NCI-H524 treated with DMSO at 0.1 percent for 48 hours (cell line): ENCODE measurements around the gene ZIC4.

Experiments used
- DNase-seq: peaks from one replicate; lab custom pipeline; 2025; lab: John Stamatoyannopoulos, UW

ZIC4 gene

GRCh38 chr3:147406028-147406931 is at the start of gene ZIC4:
TSS of gene ZIC4 (minus strand) at chr3:147406543. CDS start at chr3:147402797, 3,746 bp downstream.
- no peak for DNase-seq

DNA sequence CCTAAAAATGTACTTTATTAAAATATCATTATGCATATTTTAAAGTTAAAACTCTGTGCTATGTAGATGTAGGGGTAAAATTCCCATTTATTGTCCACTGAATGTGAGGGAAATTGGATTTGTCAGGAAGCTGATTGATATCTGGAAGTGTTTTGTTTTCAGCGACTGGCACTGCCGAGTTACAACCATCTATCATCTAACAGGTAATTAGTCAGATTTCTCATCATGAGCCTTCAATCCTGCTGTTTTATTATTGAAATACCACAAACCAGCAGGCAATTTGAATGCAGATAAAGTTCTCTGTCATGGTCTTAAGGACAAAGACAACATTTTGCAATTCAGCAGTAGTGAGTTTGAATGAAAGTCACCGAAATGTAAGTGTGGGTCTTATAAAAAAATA is 43.3 kb upstream of the ZIC4 start:
- DNase-seq = no peak

DNA sequence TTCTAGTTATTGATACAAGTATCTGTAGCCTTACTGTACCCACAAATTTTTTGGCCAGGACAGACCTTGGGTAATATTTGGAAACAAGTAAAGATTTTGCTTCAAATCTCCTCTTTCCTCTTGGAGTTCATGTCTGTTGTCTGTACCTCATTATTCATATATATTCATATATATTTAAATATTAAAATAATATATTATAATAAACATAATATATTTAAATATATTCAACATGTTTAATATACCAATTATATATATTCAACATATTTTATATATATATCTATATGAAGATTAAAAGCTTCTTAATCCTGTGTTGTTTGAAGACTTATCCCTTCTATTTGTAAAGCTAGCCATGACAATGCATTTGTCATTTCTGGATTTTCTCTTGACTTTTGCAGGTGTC is 40.9 kb upstream of the ZIC4 start:
- DNase-seq = no peak

DNA sequence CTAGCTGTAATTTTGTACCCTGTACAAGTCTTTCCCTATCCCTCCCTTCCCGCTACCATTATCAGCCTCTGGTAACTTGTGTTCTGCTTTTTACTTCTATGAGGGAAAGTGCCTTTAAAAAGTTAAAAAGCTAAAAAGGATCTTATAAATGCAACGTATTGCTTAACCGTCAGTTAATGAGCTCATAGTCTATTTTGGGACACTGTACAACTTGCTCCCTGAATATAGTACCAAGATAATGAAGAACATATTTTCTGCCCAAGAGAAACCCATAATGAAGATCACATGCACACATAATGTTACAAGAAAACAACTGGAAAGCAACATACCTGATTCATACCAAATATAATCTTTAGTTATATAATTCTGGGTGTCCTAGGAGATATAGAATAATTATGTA is 25.4 kb upstream of the ZIC4 start:
- DNase-seq = no peak

- no peak for DNase-seq
Observed at GRCh38 chr3:147428754-147429153, 22.4 kb upstream of the ZIC4 start.

DNA sequence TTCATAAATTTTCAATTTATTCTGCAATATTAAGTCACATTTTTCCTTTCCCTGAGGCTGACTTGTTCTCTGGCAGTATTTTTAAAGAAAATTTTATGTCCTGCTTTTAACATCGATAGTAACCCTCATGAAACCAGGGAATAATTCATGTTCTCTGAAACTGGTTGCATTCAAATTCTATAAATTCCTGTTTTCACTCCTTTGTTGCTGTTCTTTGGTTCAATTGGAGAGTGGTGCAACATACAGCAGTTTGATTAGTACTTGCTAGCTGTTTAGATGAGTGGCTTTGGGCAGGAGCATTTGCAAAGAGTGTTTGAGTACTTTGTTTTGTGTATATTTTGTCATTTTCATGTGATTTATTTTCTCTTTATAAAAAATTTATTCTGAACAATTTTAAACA is 22.0 kb upstream of the ZIC4 start:
- DNase-seq = no peak

GRCh38 chr3:147427746-147428145 is 21.4 kb upstream of the ZIC4 start:
- DNase-seq = no peak

DNA sequence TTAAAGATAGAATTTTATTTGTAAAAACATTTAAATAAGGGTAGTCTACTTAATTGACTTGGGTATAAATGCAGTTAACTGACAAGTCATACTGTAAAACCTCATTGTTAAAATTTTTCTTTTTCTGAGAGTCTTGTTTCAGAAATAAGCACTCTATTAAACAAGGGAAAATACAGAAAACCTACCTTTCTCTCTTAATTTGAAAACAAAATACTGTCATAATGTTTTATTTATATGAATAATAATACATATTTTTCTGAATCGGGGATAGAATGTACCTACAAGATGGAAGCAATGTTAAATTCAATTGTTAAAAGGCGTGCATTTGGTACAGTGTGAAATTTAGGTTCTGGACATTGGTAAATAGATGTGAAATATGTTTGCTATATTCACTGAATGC is 20.6 kb upstream of the ZIC4 start:
- no peak for DNase-seq

GRCh38 chr3:147425388-147425850 is 19.1 kb upstream of the ZIC4 start:
- no peak for DNase-seq

- no peak for DNase-seq
Observed at GRCh38 chr3:147424581-147425387, 18.4 kb upstream of the ZIC4 start.

DNA sequence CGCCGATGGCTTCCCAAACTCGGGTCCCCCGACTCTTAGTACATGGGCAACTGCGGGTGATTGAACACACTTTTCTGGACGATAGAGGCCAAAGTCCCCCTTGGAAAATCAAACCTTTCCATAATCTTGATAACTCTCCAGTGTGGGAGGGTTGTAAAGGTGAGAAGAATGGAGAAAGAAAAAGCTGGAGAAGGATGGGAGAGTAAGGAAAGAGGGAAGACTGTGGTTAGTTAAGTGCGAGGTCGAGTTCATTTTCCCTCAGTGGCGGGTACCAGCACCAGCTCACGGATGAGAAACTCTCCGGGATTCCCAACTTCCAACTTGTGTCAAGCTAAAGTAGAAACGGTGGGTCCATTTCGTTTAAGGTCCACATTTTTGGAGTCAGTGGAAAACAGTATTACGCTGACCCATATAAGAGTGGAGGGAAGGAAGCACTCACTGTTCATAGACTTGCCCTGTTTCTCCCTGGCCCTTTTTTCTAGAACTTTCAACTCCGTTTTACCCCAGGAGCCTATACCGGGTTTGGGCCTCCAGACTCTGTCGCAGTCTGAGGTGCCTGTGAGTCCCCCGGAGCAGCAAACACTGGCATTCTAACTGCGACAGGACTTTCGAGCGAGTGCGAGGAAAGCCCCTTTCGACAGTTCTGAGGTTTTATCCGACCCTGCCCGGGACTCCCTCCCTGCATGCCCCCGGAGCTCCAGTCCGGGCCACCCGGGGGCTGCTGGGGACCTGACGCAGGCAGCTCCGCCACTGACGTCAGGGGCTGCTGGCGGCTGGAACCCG is 17.6 kb upstream of the ZIC4 start:
- DNase-seq = no peak

- no peak for DNase-seq
Observed at GRCh38 chr3:147423537-147423797, 17.1 kb upstream of the ZIC4 start.

- no peak for DNase-seq
Observed at GRCh38 chr3:147422601-147423536, 16.5 kb upstream of the ZIC4 start.

- DNase-seq = no peak
Observed at GRCh38 chr3:147422196-147422595, 15.9 kb upstream of the ZIC4 start.

DNA sequence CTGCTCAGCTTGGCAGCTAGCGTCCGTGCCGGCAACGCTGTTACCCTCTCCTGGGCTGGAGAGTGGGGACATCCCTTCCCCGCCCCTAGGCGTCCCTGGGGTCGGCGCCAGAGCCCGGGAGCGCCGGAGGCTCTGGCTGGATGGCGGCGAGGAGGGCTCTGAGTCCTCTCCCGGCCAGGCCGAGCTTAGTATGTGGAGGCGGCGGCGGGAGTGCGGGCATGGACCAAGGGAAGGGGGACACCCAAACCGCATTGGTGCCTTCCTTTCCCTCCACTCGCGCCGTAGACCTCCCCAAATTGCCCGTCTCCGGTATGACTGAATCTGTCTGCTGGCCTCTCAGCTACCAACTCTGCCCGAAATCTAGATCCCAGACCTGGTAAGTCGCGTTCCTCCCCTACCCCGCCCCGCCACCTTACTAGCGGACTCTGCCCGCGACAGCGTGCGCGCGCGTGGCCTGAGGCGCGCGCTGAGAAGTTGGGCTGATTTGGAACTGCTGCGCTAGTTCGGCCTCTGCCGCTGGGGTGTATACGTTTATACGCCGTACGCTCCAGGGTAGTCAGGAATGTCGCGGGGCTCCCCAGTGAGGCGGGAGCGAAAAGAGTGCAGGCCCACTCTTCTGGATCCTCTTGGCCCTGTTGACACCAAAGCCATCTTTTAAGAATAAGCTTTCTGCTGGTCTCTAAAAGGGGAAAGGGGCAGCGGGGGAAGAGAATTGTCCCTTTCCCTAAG is 15.0 kb upstream of the ZIC4 start:
- DNase-seq = peak; percentile 17

DNA sequence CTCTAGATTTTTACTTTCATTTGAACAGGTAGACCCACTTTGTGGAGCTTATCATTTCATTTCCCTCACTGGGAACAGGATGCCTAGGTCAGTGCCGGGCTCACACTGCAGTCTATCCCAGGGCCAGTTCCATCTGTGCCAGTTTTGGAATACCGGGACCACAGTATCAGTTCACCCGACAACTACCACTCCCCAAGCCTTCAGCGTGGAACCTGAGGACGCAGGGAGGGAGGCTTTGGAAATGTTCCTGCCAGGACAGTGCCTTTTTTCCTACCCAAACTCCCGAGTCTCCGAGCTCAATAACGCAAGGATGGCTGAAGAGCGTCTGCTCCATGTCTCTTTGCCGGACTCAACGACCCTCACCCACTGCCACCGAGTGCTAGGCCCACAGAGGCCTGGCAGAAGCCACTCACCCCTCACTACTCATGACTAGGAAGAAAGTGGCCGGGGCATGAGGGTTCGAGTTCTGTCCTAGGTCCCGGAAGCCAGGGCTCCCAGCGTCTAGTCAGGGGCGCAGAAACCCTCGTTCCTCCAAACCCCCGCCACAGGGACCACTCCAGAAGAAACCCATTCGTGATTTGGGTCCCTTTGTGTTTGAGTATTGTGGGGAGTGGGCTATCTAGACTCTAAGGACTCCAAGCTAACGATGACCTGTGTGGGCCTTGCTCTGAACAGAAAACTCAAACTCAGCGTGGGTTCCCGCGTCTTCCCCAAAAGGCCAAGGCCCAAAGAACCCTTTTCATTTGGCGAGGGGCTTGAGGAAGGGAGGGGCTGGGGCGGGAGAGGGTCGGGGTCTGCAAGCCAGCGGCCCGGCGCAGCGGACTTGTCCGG is 14.2 kb upstream of the ZIC4 start:
- no peak for DNase-seq

DNA sequence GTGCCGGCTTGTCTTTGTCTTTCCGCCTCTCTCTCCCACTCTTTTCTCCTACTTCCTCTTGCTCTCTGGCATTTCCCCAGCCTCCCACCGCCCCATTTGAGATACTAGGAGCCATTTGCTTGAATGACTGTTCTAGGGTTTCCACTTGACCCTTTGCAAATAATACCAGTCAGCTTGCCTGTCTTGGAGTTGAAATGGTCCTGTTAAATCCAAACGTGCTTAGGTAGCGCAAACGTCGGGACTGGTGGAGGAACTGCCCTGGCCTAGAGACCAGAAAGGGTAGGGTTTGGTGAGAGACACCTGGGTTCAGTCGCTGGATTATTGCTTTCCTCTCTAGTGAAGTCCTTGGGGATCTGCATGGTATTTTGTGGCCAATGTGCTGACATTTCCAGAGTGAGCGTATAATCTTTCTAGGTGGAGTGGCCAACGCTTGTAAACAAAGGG is 13.5 kb upstream of the ZIC4 start:
- no peak for DNase-seq

DNA sequence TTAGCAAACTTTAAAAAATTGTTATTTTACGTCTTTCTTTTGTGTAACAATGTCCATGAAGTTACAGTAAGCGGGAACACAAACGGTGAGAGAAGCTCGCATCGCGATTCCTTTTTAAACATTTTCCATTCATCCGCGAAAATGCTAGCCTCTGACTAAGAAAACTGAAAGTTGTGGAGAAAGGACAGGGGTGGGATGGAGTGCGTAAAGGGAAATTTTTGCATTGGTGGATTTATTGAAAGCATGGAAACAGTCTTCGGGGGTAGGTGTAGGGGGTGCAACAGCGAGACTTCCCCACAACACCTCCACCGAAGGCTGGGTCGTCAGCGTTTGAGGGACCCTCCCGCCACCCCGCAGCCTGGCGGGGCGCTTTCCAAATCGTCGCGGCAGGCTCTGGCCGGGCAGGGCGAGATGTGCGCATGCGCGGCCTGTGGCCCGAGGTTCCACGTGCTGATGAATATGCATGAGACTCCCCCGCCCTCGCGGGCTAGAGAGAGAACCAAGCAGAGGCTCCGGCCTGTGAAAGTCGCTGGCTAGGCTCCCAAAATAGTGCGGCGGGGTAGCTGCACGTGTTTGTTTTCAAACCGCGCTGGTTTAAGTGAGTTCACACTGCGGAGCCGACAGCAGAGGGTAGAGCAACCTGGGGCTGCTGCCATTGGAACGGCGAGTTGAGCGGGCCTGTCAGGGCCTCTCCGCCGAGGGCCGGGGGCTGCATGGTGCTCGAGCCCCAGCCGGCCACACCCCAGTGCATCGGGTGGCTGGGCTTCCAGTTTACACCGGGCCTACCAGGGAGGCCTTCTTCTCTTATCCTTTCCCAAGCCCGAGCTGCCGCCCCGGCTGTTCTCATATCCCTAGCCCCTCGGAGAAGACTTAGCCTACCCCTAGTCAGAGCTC is 12.7 kb upstream of the ZIC4 start:
- DNase-seq = no peak

DNA sequence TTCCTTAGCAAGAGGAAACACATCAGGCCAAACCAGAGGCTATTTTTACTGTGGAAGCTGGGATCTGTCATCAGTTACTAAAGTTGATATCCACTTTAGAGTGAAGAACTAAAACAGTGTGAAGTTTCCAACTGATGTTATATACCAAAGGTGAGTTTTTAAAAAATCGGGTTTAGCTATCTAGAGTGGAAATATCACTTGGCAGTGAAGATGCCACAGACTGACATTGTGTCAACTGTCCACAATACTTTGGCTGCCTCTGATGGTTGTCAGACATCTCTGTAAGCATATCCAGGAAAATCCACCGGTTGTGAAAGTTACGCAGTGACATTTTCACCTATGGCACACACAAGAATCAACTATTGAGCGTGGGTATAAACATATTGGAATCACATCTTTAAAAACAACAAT is 12.0 kb upstream of the ZIC4 start:
- DNase-seq = no peak
